ENCODE measurements around the gene CHTOP.

CHTOP gene

GRCh38 chr1:153608742-153609584, 24.9 kb upstream of the CHTOP start:
- DNase-seq (ENCODE audit: low spot score), result no peak
- no peak for TF ChIP-seq CTCF (IDR thresholded peaks at IDR 0.05; ENCODE audit: extremely low read depth, missing control alignments)

DNA sequence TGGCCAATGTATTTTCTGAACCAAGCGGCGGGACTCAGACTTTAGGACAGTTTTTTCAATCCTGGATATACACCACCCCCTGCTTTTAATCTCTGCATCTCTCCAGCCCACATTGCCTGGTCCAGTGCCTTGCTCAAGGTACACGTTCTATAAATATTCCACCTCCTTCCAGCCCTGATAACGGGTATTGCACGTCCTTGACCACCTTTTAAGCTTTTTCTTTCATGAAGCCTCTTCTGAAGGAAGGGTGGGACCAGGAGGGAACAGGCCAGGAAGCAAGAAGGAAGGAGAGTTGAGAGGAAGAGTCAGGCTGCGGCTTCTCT, 24.3 kb upstream of the CHTOP start:
- no peak for DNase-seq (ENCODE audit: low spot score)
- TF ChIP-seq CTCF (IDR thresholded peaks at IDR 0.05; ENCODE audit: extremely low read depth, missing control alignments), result no peak

DNA sequence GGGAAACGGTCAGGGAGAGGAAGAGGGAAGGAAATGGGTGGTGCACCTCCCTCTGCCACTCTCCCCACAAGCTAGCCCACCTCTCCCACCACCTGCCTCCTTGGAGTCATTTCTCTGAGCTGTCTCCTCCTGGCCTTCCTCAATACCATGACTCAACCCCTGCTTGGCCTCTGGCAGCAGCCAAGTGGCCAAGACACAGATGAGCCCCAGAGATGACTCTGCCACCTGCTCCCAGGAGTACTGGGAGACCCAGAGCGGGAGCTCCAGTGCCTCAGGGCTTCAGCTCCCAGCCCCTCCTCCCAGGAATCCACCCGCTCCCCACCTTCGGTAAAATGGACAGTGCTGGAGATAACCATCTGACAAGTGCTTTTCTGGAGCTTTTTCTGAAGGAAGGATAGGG, 23.5 kb upstream of the CHTOP start:
- no peak for TF ChIP-seq CTCF (IDR thresholded peaks at IDR 0.05; ENCODE audit: extremely low read depth, missing control alignments)
- no peak for DNase-seq (ENCODE audit: low spot score)

GRCh38 chr1:153610811-153611301, 23.0 kb upstream of the CHTOP start:
- no peak for TF ChIP-seq CTCF (IDR thresholded peaks at IDR 0.05; ENCODE audit: extremely low read depth, missing control alignments)
- DNase-seq (ENCODE audit: low spot score), result no peak

- DNase-seq (ENCODE audit: low spot score), result no peak
- no peak for TF ChIP-seq CTCF (IDR thresholded peaks at IDR 0.05; ENCODE audit: extremely low read depth, missing control alignments)
Measured at GRCh38 chr1:153611356-153611755, 22.5 kb upstream of the CHTOP start.

DNA sequence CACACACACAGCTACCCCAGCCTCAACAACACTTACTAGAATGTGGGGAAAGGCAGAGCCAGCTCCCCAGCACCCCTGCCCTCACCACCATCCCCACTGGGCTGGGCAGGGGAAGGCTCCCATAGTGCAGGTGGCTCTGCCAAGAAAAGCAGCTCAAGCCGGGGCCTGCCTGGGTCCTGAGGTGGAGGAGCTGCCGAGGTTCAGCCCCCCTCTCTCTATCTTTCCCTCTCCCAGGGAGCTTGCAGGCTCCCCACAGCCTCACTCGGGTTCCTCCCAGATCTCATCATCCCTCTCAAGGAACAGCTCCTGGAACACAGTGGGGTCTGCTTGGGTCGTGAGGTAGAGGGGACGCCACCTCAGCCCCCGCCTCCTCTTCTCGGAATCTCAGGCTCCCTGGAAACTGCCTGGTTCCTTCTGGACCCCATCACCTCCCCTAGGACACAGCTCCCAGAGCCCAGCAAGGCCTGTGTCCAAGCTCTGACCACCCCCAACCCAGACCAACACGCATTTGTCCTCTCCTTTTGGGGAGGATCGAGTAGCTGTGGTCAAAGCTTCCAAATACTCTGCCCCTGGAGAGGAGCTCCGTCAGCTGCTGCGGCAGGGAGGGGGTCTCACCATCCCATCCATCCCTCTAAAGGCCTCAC, 21.6 kb upstream of the CHTOP start:
- no peak for TF ChIP-seq CTCF (IDR thresholded peaks at IDR 0.05; ENCODE audit: extremely low read depth, missing control alignments)
- no peak for DNase-seq (ENCODE audit: low spot score)

- DNase-seq (ENCODE audit: low spot score), result no peak
- TF ChIP-seq CTCF (IDR thresholded peaks at IDR 0.05; ENCODE audit: extremely low read depth, missing control alignments), result no peak
Measured at GRCh38 chr1:153612755-153613331, 21.0 kb upstream of the CHTOP start, which contains the start of gene S100A16. TSS of gene S100A16 (minus strand) at chr1:153613137. CDS start at chr1:153608151, 4,986 bp downstream.
